AG09319 (cell line): Measurements from ENCODE around the gene FRAS1.
"Not testable (repeated sequence)": the region's sequence is repeated elsewhere in the genome, so short reads cannot be mapped to it uniquely, and the experiment has no call there.

Source experiments
- DNase-seq: peaks from one replicate; pipeline ENCODE4 v3.0.0-alpha.2; 2010; ENCODE audit warnings: low read depth; ENCODE audit errors: extremely low read depth
- CTCF ChIP-seq: IDR thresholded peaks from 2 replicates; pipeline ENCODE4 v1.5.1; 2011; ENCODE audit warnings: low read depth, mild to moderate bottlenecking, inconsistent platforms, low read length, moderate library complexity

The FRAS1 gene

GRCh38 chr4:78057135-78057599 lies at the start of gene FRAS1:
TSS of gene FRAS1 (plus strand) at chr4:78057323. CDS start at chr4:78058010, 687 bp downstream.
- DNase-seq = no peak
- no peak for TF ChIP-seq CTCF

- DNase-seq = not testable (repeated sequence)
These were observed 46.1 kb upstream of the FRAS1 start for GRCh38 chr4:78011003-78011402.

GRCh38 chr4:78014889-78015886 lies 41.9 kb upstream of the FRAS1 start:
- no peak for TF ChIP-seq CTCF
- no peak for DNase-seq

GRCh38 chr4:78018271-78019049 lies 38.7 kb upstream of the FRAS1 start:
- TF ChIP-seq CTCF = no peak
- no peak for DNase-seq

GRCh38 chr4:78019414-78019813 lies 37.7 kb upstream of the FRAS1 start:
- TF ChIP-seq CTCF = no peak
- DNase-seq = no peak

- DNase-seq = no peak
- TF ChIP-seq CTCF = no peak
These were observed 36.4 kb upstream of the FRAS1 start for GRCh38 chr4:78020677-78021076.

GRCh38 chr4:78022517-78022916 lies 34.6 kb upstream of the FRAS1 start:
- no peak for DNase-seq

More at GRCh38 chr4:78022517-78022916, 34.6 kb upstream of the FRAS1 start:
- TF ChIP-seq CTCF = no peak
